Neural crest cell (in vitro differentiated cells): Measurements from ENCODE around the gene ZNF282. TPM values are rescaled to one million over a fixed set of nuclear protein-coding genes. Genes with fewer than 3 reads are reported as not detected.
A peak's percentile ranks its signal among the peaks of the same experiment; 100 is the strongest.

Experiments used
- DNase-seq: peaks from one replicate; pipeline ENCODE4 v3.0.0; 2021; ENCODE audit warnings: low read depth, mixed read lengths, low spot score
- H3K27ac Mint-ChIP-seq: one replicate; pipeline ENCODE4 v1.8.0; 2021; ENCODE audit warnings: mild to moderate bottlenecking, mixed read lengths; ENCODE audit not compliant: unreplicated experiment
- H3K27me3 Mint-ChIP-seq: 2 replicates; pipeline ENCODE4 v1.8.0; 2021; ENCODE audit warnings: low read depth, mild to moderate bottlenecking, mixed read lengths
- H3K36me3 Mint-ChIP-seq: 2 replicates; pipeline ENCODE4 v1.8.0; 2021; ENCODE audit warnings: low read depth, mild to moderate bottlenecking, mixed read lengths
- H3K4me1 Mint-ChIP-seq: 2 replicates; pipeline ENCODE4 v1.8.0; 2021; ENCODE audit warnings: mixed read lengths
- H3K4me3 Mint-ChIP-seq: one replicate; pipeline ENCODE4 v1.8.0; 2021; ENCODE audit warnings: mild to moderate bottlenecking, mixed read lengths
- H3K9me3 Mint-ChIP-seq: 2 replicates; pipeline ENCODE4 v1.8.0; 2021; ENCODE audit warnings: mixed read lengths
- CTCF ChIP-seq: fragments of 200-600 bp; sonication (generic); conservative IDR thresholded peaks from 2 replicates; pipeline ENCODE4 v1.5.0; 2021; ENCODE audit warnings: antibody characterized with exemption, mild to moderate bottlenecking
- total RNA-seq: library from RNA; stranded (reverse); gene quantifications from 2 replicates; pipeline ENCODE4 v1.2.1, GENCODE V29; 2021

The ZNF282 gene
- total RNA-seq, 1 donor from 2014 or later, result 31.8 TPM

DNA sequence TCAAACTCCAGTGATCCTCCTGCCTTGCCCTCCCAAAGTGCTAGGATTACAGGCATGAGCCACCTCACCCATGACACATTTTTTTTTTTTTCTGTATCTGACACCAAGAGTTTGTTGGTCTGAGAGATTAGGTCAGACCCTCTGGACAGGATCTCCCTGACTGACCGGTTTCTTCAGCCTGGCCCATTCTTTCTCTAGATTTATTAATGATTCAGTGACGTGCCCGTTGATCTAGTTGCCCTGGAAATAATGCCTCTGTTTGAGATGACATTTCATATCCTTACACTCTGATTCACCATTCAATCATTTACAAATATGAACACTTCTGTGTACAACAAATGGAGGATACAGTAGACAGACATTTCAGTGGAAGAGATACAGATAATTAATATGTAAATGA is 42.7 kb downstream of the ZNF282 start:
- peaks cover 11% of the 10 kb centered on the region for H3K4me1 Mint-ChIP-seq
- no peak for DNase-seq
- H3K27me3 Mint-ChIP-seq, result peaks cover 34% of the 10 kb centered on the region
- H3K9me3 Mint-ChIP-seq, result peaks cover 2% of the 10 kb centered on the region
- no peak for TF ChIP-seq CTCF
- H3K4me3 Mint-ChIP-seq, result peak overlapping the region; percentile 58
- H3K27ac Mint-ChIP-seq, result no peak overlapping the region
- H3K36me3 Mint-ChIP-seq, result peaks cover 8% of the 10 kb centered on the region

DNA sequence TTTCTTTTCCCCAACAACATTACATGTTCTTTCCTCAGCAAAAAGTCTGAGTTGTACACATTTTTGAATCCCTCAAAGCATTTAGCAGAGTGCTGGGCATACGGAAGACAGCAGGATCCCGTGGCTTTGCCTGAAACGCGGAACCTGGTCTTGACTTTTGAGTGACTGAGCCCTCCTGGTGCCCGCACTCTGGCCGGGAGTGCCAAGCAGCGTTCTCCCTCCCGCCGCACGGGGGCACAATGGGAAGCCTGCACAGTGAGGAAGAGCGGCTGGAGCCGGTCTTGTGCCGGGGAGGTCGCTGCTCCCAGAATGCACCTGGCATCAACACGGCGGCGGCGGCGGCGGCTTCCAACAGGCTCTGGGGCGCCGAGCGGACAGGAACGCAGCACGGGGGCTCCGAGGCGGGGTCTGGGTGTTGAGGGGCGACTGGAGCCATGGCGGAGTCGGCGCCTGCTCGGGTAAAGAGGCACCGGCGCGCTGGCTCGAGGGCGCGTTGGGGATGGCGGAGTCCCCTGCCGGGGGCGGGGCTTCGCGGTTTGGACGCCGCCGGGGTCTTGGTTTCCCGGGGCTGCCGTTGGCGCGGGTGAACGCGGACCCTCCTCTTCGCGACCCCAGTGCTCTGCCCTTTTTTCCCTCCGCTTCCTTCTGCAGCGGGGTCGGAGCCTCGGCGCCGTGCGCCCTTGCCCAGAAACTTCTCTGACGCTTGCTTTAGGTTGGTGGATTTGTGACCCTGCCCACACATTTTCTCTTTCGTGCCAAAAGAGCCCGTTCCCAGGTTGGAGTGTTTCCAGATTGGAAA is 44.2 kb downstream of the ZNF282 start, which contains the start of gene ZNF212:
TSS of gene ZNF212 (plus strand) at position 307 of the 799 bp plus-strand sequence. CDS start at position 435, 128 bp downstream.
- peaks cover 2% of the 10 kb centered on the region for H3K9me3 Mint-ChIP-seq
- H3K4me3 Mint-ChIP-seq, result peak within 1 kb of the TSS; percentile 96
- TF ChIP-seq CTCF, result peak; percentile 77
- peaks cover 27% of the 10 kb centered on the region for H3K27me3 Mint-ChIP-seq
- H3K4me1 Mint-ChIP-seq, result peaks cover 11% of the 10 kb centered on the region
- peaks cover 8% of the 10 kb centered on the region for H3K36me3 Mint-ChIP-seq
- H3K27ac Mint-ChIP-seq, result peak within 1 kb of the TSS; percentile 89
- peak; percentile 86 for DNase-seq

DNA sequence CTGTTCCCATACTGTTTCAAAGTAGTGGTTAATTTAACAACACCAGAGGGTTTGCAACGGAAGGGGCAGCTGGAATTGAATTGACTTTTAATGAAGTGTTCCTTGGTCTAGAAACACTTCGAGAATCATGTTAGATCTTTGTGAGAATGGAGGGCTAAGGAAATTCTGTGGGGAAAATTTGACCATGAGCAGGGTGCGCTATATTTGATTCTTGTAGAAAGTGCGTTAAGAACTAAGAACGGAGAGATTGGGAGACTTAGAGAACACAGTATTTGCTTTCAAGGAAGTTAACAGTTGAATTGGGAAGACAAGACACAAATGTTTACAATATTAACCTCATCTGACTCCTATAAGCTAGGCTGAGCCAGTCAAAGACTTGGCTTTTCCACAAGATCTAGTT is 45.3 kb downstream of the ZNF282 start:
- Mint-ChIP-seq H3K9me3 (peaks cover 2% of the 10 kb centered on the region), H3K4me1 (peaks cover 11% of the 10 kb centered on the region), H3K27ac (no peak overlapping the region), H3K36me3 (peaks cover 8% of the 10 kb centered on the region), H3K4me3 (peak overlapping the region; percentile 96), H3K27me3 (peaks cover 27% of the 10 kb centered on the region)
- DNase-seq, result no peak
- TF ChIP-seq CTCF, result no peak

GRCh38 chr7:149241696-149242095 is 46.4 kb downstream of the ZNF282 start:
- H3K4me1 Mint-ChIP-seq, result peaks cover 11% of the 10 kb centered on the region
- peaks cover 2% of the 10 kb centered on the region for H3K9me3 Mint-ChIP-seq

DNA sequence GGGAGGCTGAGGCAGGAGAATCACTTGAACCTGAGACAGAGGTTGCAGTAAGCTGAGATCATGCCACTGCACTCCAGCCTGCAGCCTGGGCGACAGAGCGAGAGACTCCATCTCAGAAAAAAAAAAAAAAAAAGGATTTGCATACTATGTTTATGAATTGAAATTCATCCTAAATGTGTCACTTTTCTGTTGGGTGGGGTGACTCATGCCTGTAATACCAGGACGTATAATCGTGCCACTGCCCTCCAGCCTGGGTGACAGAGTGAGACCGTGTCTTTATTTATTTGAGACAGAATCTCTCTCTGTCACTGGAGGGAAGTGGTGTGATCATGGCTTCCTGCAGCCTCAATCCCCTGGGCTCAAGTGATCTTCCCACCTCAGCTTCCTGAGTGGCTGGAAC is 49.9 kb downstream of the ZNF282 start:
- Mint-ChIP-seq H3K9me3 (peaks cover 2% of the 10 kb centered on the region), H3K36me3 (peaks cover 8% of the 10 kb centered on the region), H3K4me1 (peaks cover 6% of the 10 kb centered on the region), H3K4me3 (no peak overlapping the region), H3K27ac (no peak overlapping the region), H3K27me3 (no peaks in the 10 kb centered on the region)
- DNase-seq, result no peak
- TF ChIP-seq CTCF, result no peak

More at GRCh38 chr7:149241696-149242095, 46.4 kb downstream of the ZNF282 start:
- Mint-ChIP-seq H3K36me3 (peaks cover 8% of the 10 kb centered on the region), H3K27ac (no peak overlapping the region), H3K27me3 (peaks cover 22% of the 10 kb centered on the region), H3K4me3 (peak overlapping the region; percentile 71)
- DNase-seq, result no peak
- TF ChIP-seq CTCF, result no peak
